GM18951 (cell line): ENCODE data around the gene ST7.

Source experiments
- POLR2A ChIP-seq: IDR thresholded peaks from 4 replicates; pipeline ENCODE4 v1.6.1; 2011; ENCODE audit warnings: mild to moderate bottlenecking; ENCODE audit not compliant: insufficient read length, insufficient read depth; ENCODE audit errors: extremely low read depth
- in situ Hi-C: fragments of 300-500 bp; cut with MboI; formaldehyde crosslinking; loops from one replicate; pipeline ENCODE4 v1.12.0; 2022; ENCODE audit warnings: low sequenced_read_pairs, mixed read lengths, inconsistent platforms; ENCODE audit not compliant: unreplicated experiment

The ST7 gene

GRCh38 chr7:116934580-116934979, 18.7 kb upstream of the ST7 start:
- TF ChIP-seq POLR2A, result no peak
- in situ Hi-C loops, result loop anchor here (10.0 to 25.0 kb wide), 2 partner anchors 190 to 453 kb away; no protein-coding TSS in a partner anchor

- in situ Hi-C loops, result loop anchor here (10.0 to 25.0 kb wide), 2 partner anchors 188 to 450 kb away; no protein-coding TSS in a partner anchor
These were observed 16.5 kb upstream of the ST7 start for GRCh38 chr7:116936844-116937243.

GRCh38 chr7:116938678-116939077, 14.6 kb upstream of the ST7 start:
- no peak for TF ChIP-seq POLR2A
- in situ Hi-C loops, result loop anchor here (10.0 to 25.0 kb wide), 2 partner anchors 186 to 449 kb away; no protein-coding TSS in a partner anchor

- in situ Hi-C loops, result loop anchor here (25.0 kb wide), 1 partner anchor 446 kb away; no protein-coding TSS in a partner anchor
- TF ChIP-seq POLR2A, result no peak
These were observed 12.5 kb upstream of the ST7 start for GRCh38 chr7:116940689-116941370.

GRCh38 chr7:116942504-116942903, 10.8 kb upstream of the ST7 start:
- no peak for TF ChIP-seq POLR2A
- in situ Hi-C loops, result loop anchor here (25.0 kb wide), 1 partner anchor 445 kb away; no protein-coding TSS in a partner anchor

GRCh38 chr7:116948934-116949333, 4.4 kb upstream of the ST7 start:
- in situ Hi-C loops, result loop anchor here (25.0 kb wide), 1 partner anchor 438 kb away; no protein-coding TSS in a partner anchor
- TF ChIP-seq POLR2A, result no peak

GRCh38 chr7:116949941-116950801, 3.1 kb upstream of the ST7 start:
- TF ChIP-seq POLR2A, result no peak
- in situ Hi-C loops, result loop anchor here (25.0 kb wide), 1 partner anchor 437 kb away; no protein-coding TSS in a partner anchor

GRCh38 chr7:116950889-116951351, 2.4 kb upstream of the ST7 start:
- no peak for TF ChIP-seq POLR2A
- in situ Hi-C loops, result no loop called here

GRCh38 chr7:116951366-116952292, 1.7 kb upstream of the ST7 start:
- TF ChIP-seq POLR2A, result no peak
- in situ Hi-C loops, result no loop called here

- in situ Hi-C loops, result no loop called here
These were observed 498 bp upstream of the ST7 start for GRCh38 chr7:116952635-116953371.

GRCh38 chr7:116953906-116954838, 871 bp downstream of the ST7 start:
- in situ Hi-C loops, result no loop called here
- TF ChIP-seq POLR2A, result no peak

More at GRCh38 chr7:116952635-116953371, 498 bp upstream of the ST7 start:
- no peak for TF ChIP-seq POLR2A

- in situ Hi-C loops, result no loop called here
- no peak for TF ChIP-seq POLR2A
These were observed 2.0 kb downstream of the ST7 start for GRCh38 chr7:116955340-116955739.
